H9 (cell line): Measurements from ENCODE around the gene RAB31. TPM values are rescaled to one million over a fixed set of nuclear protein-coding genes. Genes with fewer than 3 reads are reported as not detected.

ENCODE experiments used
- DNase-seq: peaks from one replicate; pipeline ENCODE4 v3.0.0-alpha.2; 2017
- H2AFZ ChIP-seq: one replicate; pipeline ENCODE4 v1.6.1; 2013; ENCODE audit warnings: mild to moderate bottlenecking, low read length, control low read depth, moderate library complexity
- H2AK5ac ChIP-seq: 2 replicates; pipeline ENCODE4 v1.6.1; 2013; ENCODE audit warnings: low read length, control low read depth, mixed read lengths; ENCODE audit not compliant: insufficient read length
- H2BK120ac ChIP-seq: one replicate; pipeline ENCODE4 v1.6.1; 2013; ENCODE audit warnings: low read depth, mild to moderate bottlenecking, low read length, control low read depth, inconsistent platforms; ENCODE audit not compliant: poor library complexity, severe bottlenecking
- H2BK12ac ChIP-seq: 2 replicates; pipeline ENCODE4 v1.6.1; 2013; ENCODE audit warnings: low read length, control low read depth, mixed read lengths, low read depth; ENCODE audit not compliant: insufficient read length
- H2BK15ac ChIP-seq: 2 replicates; pipeline ENCODE4 v1.6.1; 2013; ENCODE audit warnings: low read depth, low read length, control low read depth
- H2BK20ac ChIP-seq: one replicate; pipeline ENCODE4 v1.6.1; 2013; ENCODE audit warnings: low read depth, mild to moderate bottlenecking, low read length, control low read depth, inconsistent platforms; ENCODE audit not compliant: poor library complexity, severe bottlenecking
- H2BK5ac ChIP-seq: 2 replicates; pipeline ENCODE4 v1.6.1; 2013; ENCODE audit warnings: low read length, control low read depth, mixed read lengths; ENCODE audit not compliant: insufficient read length
- H3K14ac ChIP-seq: 2 replicates; pipeline ENCODE4 v1.6.1; 2013; ENCODE audit warnings: low read length, control low read depth; ENCODE audit not compliant: insufficient read depth
- H3K18ac ChIP-seq: 2 replicates; pipeline ENCODE4 v1.6.1; 2013; ENCODE audit warnings: low read depth, mild to moderate bottlenecking, mixed read lengths, low read length, control low read depth; ENCODE audit not compliant: insufficient read length
- H3K23ac ChIP-seq: 2 replicates; pipeline ENCODE4 v1.6.1; 2013; ENCODE audit warnings: low read length, control low read depth, mixed read lengths, low read depth; ENCODE audit not compliant: insufficient read length
- H3K23me2 ChIP-seq: 2 replicates; pipeline ENCODE4 v1.6.1; 2013; ENCODE audit warnings: low read depth, mild to moderate bottlenecking, mixed read lengths, low read length, control low read depth; ENCODE audit not compliant: insufficient read length, poor library complexity, severe bottlenecking
- H3K27ac ChIP-seq: 2 replicates; pipeline ENCODE4 v1.5.1; 2013; ENCODE audit warnings: low read length, control low read depth, mixed read lengths, low read depth; ENCODE audit not compliant: insufficient read length
- H3K27me3 ChIP-seq: 2 replicates; pipeline ENCODE4 v1.6.1; 2013; ENCODE audit warnings: low read length, control low read depth, inconsistent platforms; ENCODE audit not compliant: insufficient read depth
- H3K4ac ChIP-seq: 2 replicates; pipeline ENCODE4 v1.6.1; 2013; ENCODE audit warnings: low read depth, mild to moderate bottlenecking, control low read depth, inconsistent platforms, low read length, moderate library complexity
- H3K4me1 ChIP-seq: 2 replicates; pipeline ENCODE4 v1.6.1; 2013; ENCODE audit warnings: low read length, control low read depth, inconsistent platforms; ENCODE audit not compliant: insufficient read depth
- H3K4me2 ChIP-seq: 2 replicates; pipeline ENCODE4 v1.6.1; 2013; ENCODE audit warnings: low read length, control low read depth, mixed read lengths; ENCODE audit not compliant: insufficient read length, insufficient read depth
- H3K56ac ChIP-seq: 2 replicates; pipeline ENCODE4 v1.6.1; 2013; ENCODE audit warnings: low read depth, mild to moderate bottlenecking, mixed read lengths, low read length, control low read depth; ENCODE audit not compliant: insufficient read length
- H3K79me1 ChIP-seq: 2 replicates; pipeline ENCODE4 v1.6.1; 2013; ENCODE audit warnings: low read depth, mild to moderate bottlenecking, moderate library complexity, low read length, control low read depth, inconsistent platforms; ENCODE audit not compliant: insufficient read depth, poor library complexity, severe bottlenecking
- H3K79me2 ChIP-seq: 2 replicates; pipeline ENCODE4 v1.6.1; 2013; ENCODE audit warnings: low read length, control low read depth, inconsistent platforms; ENCODE audit not compliant: insufficient read depth
- H3K9ac ChIP-seq: 2 replicates; pipeline ENCODE4 v1.6.1; 2013; ENCODE audit warnings: low read length, control low read depth, mixed read lengths; ENCODE audit not compliant: insufficient read length; ENCODE audit errors: extremely low read depth
- H3K9me3 ChIP-seq: one replicate; pipeline ENCODE4 v1.6.1; 2013; ENCODE audit warnings: low read depth, low read length, inconsistent platforms; ENCODE audit not compliant: control insufficient read depth
- H3T11ph ChIP-seq: one replicate; pipeline ENCODE4 v1.6.1; 2013; ENCODE audit warnings: mild to moderate bottlenecking, low read length, control low read depth, inconsistent platforms
- H4K20me1 ChIP-seq: one replicate; pipeline ENCODE4 v1.6.1; 2013; ENCODE audit not compliant: control insufficient read depth, insufficient read length, insufficient read depth
- H4K5ac ChIP-seq: 2 replicates; pipeline ENCODE4 v1.6.1; 2013; ENCODE audit warnings: low read depth, mild to moderate bottlenecking, mixed read lengths, low read length, control low read depth; ENCODE audit not compliant: insufficient read length
- H4K8ac ChIP-seq: replicated peaks from 2 replicates; pipeline ENCODE4 v1.6.1; 2013; ENCODE audit warnings: low read length, control low read depth, mixed read lengths, low read depth; ENCODE audit not compliant: insufficient read length
- H4K91ac ChIP-seq: 2 replicates; pipeline ENCODE4 v1.6.1; 2013; ENCODE audit warnings: low read depth, mild to moderate bottlenecking, moderate library complexity, mixed read lengths, low read length, control low read depth; ENCODE audit not compliant: insufficient read length
- H3K27ac Mint-ChIP-seq, 3 experiments: 2 replicates in 2 of 3; 3 replicates in 1 of 3; pipeline ENCODE4 v1.8.0; 2020 to 2021; ENCODE audit warnings: mixed read lengths in 3 of 3, mild to moderate bottlenecking in 1 of 3, moderate library complexity in 1 of 3
- H3K27me3 Mint-ChIP-seq: 2 replicates; pipeline ENCODE4 v1.8.0; 2021; ENCODE audit warnings: low read depth, mild to moderate bottlenecking, moderate library complexity, mixed read lengths
- H3K36me3 Mint-ChIP-seq, 3 experiments: 2 replicates in 2 of 3; 3 replicates in 1 of 3; pipeline ENCODE4 v1.8.0; 2020 to 2021; ENCODE audit warnings: low read depth in 3 of 3, mixed read lengths in 3 of 3; ENCODE audit not compliant: insufficient read depth in 1 of 3
- H3K4me1 Mint-ChIP-seq, 2 experiments: 2 replicates each; pipeline ENCODE4 v1.8.0; 2020; ENCODE audit warnings: mixed read lengths in 2 of 2
- H3K4me3 Mint-ChIP-seq, 2 experiments: 2 replicates in 1 of 2; 3 replicates in 1 of 2; pipeline ENCODE4 v1.8.0; 2020 to 2021; ENCODE audit warnings: mild to moderate bottlenecking in 2 of 2, mixed read lengths in 2 of 2, moderate library complexity in 1 of 2
- H3K9me3 Mint-ChIP-seq, 2 experiments: 2 replicates in 1 of 2; 3 replicates in 1 of 2; pipeline ENCODE4 v1.8.0; 2020; ENCODE audit warnings: mild to moderate bottlenecking in 2 of 2, mixed read lengths in 2 of 2, moderate library complexity in 1 of 2
- WGBS: extraction: QIAGEN DNeasy Blood & Tissue Kit; methylation state at CpG from one replicate; pipeline ENCODE4 v1.1.7; 2013; ENCODE audit warnings: missing lambda C conversion rate, low lambda C conversion rate, mixed read lengths; ENCODE audit not compliant: insufficient read length; ENCODE audit errors: extremely low coverage; 5-methylcytosine and 5-hydroxymethylcytosine counted together
- total RNA-seq: library from RNA; stranded (reverse); gene quantifications from 2 replicates; pipeline ENCODE4 v1.2.1, GENCODE V29; 2021
- TF ChIP-seq, protein P1 (sequence below): fragments of 200-600 bp; sonication (generic); conservative IDR thresholded peaks from 3 replicates; pipeline ENCODE4 v1.8.0; 2021; ENCODE audit warnings: antibody characterized with exemption, mild to moderate bottlenecking

The RAB31 gene
- total RNA-seq, 1 experiment from 2014 or later, result 22.4 TPM

DNA sequence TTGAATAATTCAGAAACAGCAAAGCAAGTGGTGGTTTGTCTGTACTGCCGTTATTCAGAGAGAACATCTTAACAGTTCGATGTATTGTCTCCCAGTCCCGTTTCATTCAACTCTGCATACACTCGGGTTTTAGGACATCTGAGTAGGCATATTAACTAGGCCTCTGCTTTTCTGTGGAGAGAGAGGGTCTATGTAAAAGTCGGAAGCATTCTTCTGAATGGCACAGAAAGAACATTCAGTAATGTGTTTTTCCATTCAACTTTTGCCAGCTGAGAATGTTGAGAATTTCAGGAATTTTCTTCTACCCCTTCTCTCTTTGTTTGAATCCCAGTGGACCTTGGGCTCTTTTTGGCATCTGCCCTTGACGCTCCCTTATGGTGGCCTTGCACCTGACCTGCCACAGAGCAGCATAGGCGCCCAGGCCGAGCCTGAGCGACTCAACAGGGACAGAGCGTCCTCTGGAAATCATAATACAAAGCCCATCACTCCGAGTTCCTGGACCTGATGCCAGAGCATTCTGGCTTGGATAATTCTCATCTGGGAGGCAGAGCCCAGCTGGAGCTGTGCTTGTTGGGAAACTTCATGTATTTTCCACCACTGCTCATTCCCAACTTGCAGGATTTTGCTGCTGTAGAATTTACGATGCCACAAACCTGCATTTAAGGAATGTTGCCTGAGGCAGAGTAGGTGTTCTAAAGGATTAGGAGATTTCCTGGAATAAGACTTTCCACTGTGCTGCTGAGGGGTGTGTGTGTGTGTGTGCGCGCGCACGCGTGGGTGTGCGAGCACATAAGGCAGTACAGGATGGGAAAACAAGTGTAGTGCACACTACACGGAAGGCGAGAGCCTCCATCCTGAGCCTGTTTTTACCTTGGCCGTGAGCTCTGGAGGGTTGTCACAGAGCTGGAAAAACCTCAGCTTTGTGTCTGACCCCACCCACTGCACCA lies 100.5 kb downstream of the RAB31 start:
- Mint-ChIP-seq H3K4me1 (peaks cover 51 to 54% of the 10 kb centered on the region in 2 experiments), H3K27me3 (no peaks in the 10 kb centered on the region; the same call in 1 of the 2 replicates), H3K9me3 (peaks cover 11% of the 10 kb centered on the region in 2 experiments), H3K36me3 (peaks cover 8 to 15% (median 12%) of the 10 kb centered on the region in 3 experiments), H3K4me3 (no peak overlapping the region; a peak in 1 of 5 replicates), H3K27ac (peak overlapping the region; percentile 83 to 97 (median 92))
- peaks cover 7% of the 10 kb centered on the region; the same call in 1 of the 2 replicates for H3K4me1 ChIP-seq
- no peak overlapping the region for H2AFZ ChIP-seq
- H2BK120ac ChIP-seq, result no peak overlapping the region
- H3K23ac ChIP-seq, result no peak overlapping the region
- H3K27me3 ChIP-seq, result no peaks in the 10 kb centered on the region
- H2BK5ac ChIP-seq, result no peak overlapping the region
- peak overlapping the region; percentile 9 for H2BK12ac ChIP-seq
- peak overlapping the region; percentile 9 for H4K91ac ChIP-seq
- no peak overlapping the region for H4K8ac ChIP-seq
- no peak overlapping the region for H3K56ac ChIP-seq
- no peak overlapping the region for H2BK15ac ChIP-seq
- no peak overlapping the region for H2BK20ac ChIP-seq
- TF ChIP-seq, protein P1, sequence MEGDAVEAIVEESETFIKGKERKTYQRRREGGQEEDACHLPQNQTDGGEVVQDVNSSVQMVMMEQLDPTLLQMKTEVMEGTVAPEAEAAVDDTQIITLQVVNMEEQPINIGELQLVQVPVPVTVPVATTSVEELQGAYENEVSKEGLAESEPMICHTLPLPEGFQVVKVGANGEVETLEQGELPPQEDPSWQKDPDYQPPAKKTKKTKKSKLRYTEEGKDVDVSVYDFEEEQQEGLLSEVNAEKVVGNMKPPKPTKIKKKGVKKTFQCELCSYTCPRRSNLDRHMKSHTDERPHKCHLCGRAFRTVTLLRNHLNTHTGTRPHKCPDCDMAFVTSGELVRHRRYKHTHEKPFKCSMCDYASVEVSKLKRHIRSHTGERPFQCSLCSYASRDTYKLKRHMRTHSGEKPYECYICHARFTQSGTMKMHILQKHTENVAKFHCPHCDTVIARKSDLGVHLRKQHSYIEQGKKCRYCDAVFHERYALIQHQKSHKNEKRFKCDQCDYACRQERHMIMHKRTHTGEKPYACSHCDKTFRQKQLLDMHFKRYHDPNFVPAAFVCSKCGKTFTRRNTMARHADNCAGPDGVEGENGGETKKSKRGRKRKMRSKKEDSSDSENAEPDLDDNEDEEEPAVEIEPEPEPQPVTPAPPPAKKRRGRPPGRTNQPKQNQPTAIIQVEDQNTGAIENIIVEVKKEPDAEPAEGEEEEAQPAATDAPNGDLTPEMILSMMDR, result no peak
- H3K27ac ChIP-seq, result peak overlapping the region; percentile 69
- no peaks in the 10 kb centered on the region for H4K20me1 ChIP-seq
- H3K14ac ChIP-seq, result peak overlapping the region; percentile 63
- no peaks in the 10 kb centered on the region for H3K79me2 ChIP-seq
- H3K9ac ChIP-seq, result no peak overlapping the region
- no peaks in the 10 kb centered on the region for H3K23me2 ChIP-seq
- H3K4ac ChIP-seq, result no peak overlapping the region; the same call in none of the 2 replicates
- no peak overlapping the region for H4K5ac ChIP-seq
- WGBS, result no CpG with 5 or more reads among the region's 21 CpGs
- H3K18ac ChIP-seq, result peak overlapping the region; percentile 91
- peak; percentile 74 for DNase-seq
- H3K9me3 ChIP-seq, result no peaks in the 10 kb centered on the region
- no peak overlapping the region for H2AK5ac ChIP-seq
- H3T11ph ChIP-seq, result no peak overlapping the region
- no peaks in the 10 kb centered on the region for H3K79me1 ChIP-seq
- H3K4me2 ChIP-seq, result no peak overlapping the region
